Ovary (tissue), 9 donors: ENCODE results near the gene UMAD1. TPM values are rescaled to one million over a fixed set of nuclear protein-coding genes. Genes with fewer than 3 reads are reported as not detected.

Experiments used
- DNase-seq, 5 donors: peaks; one replicate each; pipeline ENCODE4 v3.0.0-alpha.2; 2019 to 2020
- H3K27ac ChIP-seq, 2 donors: fragments of 200-600 bp; one replicate each; pipeline versions ENCODE4 v1.5.1 to v1.8.0; 2019 to 2022
- H3K27me3 ChIP-seq: fragments of 200-600 bp; one replicate; pipeline ENCODE4 v1.8.0; 2022
- H3K36me3 ChIP-seq: fragments of 200-600 bp; sonication (generic); one replicate; pipeline ENCODE4 v1.5.1; 2019
- H3K4me1 ChIP-seq: one replicate; pipeline ENCODE4 v1.8.1; 2013; ENCODE audit warnings: mild to moderate bottlenecking, moderate library complexity; ENCODE audit not compliant: insufficient read depth
- H3K4me3 ChIP-seq: fragments of 200-600 bp; sonication (generic); one replicate; pipeline ENCODE4 v1.5.1; 2017
- H3K9me3 ChIP-seq, 2 donors: fragments of 200-600 bp in 1 of 2; sonication (generic) in 1 of 2; one replicate each; pipeline versions ENCODE4 v1.5.1 to v1.8.1; 2013 to 2019; ENCODE audit warnings: mild to moderate bottlenecking in 1 of 2, moderate library complexity in 1 of 2
- EP300 ChIP-seq: sonication (generic); formaldehyde crosslinking; IDR thresholded peaks from one replicate; pipeline ENCODE4 v1.6.1; 2017; ENCODE audit warnings: antibody characterized with exemption
- POLR2A ChIP-seq: fragments of 450-650 bp; IDR thresholded peaks from one replicate; pipeline ENCODE4 v1.6.1; 2017; ENCODE audit warnings: antibody characterized with exemption, mild to moderate bottlenecking, moderate library complexity
- WGBS, 3 donors: extraction: QIAGEN DNeasy Blood & Tissue Kit in 1 of 3; methylation state at CpG; one replicate each; pipeline versions ENCODE4 v1.1.5 to v1.1.7; 2013 to 2017; 5-methylcytosine and 5-hydroxymethylcytosine counted together
- intact Hi-C, 4 donors: fragments of 100-400 bp; cut with DNase I; formaldehyde crosslinking; loops; one replicate each; pipeline versions ENCODE4 v1.11.0 to v1.15.1; 2022 to 2023
- polyA plus RNA-seq, 2 donors: library from polyadenylated mRNA; stranded (reverse); fragments of 200-250 nt in 1 of 2; fragments of 350-450 nt in 1 of 2; fragmentation: Illumina TruSeq in 1 of 2; extraction: RNeasy Lipid Tissue Mini Kit (QIAGEN cat#74804) in 1 of 2; gene quantifications; one replicate each; pipeline ENCODE4 v1.2.3, GENCODE V29; 2013 to 2014
- total RNA-seq, 7 donors: library from RNA; depleted of rRNA in 2 of 7; stranded (reverse); fragments of >200 nt in 2 of 7; fragmentation: NEBNext Ultra II Directional in 3 of 7; extraction: Animal tissue kit (Norgen Biotek cat#: 25700) in 3 of 7; gene quantifications; one replicate each; pipeline versions ENCODE4 v1.1.0 to v1.2.4, GENCODE V29; 2016 to 2023
- TF ChIP-seq, protein P1 (sequence below), 3 donors: fragments of 450-650 bp in 2 of 3; fragments of 200-600 bp in 1 of 3; IDR thresholded peaks; one replicate each; pipeline versions ENCODE4 v1.5.1 to v1.8.0; 2016 to 2022; ENCODE audit warnings: antibody characterized with exemption in 3 of 3, mild to moderate bottlenecking in 1 of 3
- donor health status: DM: no; HTN: no; CAD: no; lungs with moderate emphysema.
- donor health status: DM: no; HTN: no; CAD: no.
- donor health status: Bipolar disorder and iron deficiency.
- donor health status: DM: yes; HTN: yes; CAD: no.
- donor health status: DM: no; HTN: no; CAD: no.
- donor health status: DM: yes; HTN: yes; CAD: no.

UMAD1 gene
- total and polyA plus RNA-seq, 9 donors = 10.4 to 19.1 (median 16.2) TPM

DNA sequence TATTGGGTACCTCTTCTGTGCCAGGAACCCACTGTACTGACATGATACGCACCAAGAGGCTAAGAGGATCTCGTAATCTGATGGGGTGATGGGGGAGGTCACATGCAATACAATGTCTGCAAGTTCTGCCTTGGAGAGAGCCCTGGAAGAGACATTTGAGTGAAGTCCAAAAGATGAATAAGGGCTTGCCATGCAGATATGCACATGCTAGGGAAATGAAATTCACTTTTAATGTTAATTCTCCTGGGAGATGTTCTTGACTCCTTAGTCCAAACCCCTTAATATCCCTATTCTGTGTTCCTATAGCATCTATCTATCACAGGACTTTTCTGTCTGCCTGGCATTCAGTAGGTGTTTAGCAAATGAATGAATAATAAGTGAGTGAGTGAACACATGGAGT lies 274.0 kb downstream of the UMAD1 start:
- no peak overlapping the region for H3K4me3 ChIP-seq
- H3K9me3 ChIP-seq = no peaks in the 10 kb centered on the region
- H3K27ac ChIP-seq = no peak overlapping the region
- TF ChIP-seq POLR2A = no peak
- TF ChIP-seq EP300 = no peak
- TF ChIP-seq, protein P1, sequence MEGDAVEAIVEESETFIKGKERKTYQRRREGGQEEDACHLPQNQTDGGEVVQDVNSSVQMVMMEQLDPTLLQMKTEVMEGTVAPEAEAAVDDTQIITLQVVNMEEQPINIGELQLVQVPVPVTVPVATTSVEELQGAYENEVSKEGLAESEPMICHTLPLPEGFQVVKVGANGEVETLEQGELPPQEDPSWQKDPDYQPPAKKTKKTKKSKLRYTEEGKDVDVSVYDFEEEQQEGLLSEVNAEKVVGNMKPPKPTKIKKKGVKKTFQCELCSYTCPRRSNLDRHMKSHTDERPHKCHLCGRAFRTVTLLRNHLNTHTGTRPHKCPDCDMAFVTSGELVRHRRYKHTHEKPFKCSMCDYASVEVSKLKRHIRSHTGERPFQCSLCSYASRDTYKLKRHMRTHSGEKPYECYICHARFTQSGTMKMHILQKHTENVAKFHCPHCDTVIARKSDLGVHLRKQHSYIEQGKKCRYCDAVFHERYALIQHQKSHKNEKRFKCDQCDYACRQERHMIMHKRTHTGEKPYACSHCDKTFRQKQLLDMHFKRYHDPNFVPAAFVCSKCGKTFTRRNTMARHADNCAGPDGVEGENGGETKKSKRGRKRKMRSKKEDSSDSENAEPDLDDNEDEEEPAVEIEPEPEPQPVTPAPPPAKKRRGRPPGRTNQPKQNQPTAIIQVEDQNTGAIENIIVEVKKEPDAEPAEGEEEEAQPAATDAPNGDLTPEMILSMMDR (IDR thresholded peaks at IDR 0.05) = no peak
- 93 to 98% (median 97%) methylated on average over 2 of the region's 2 CpGs for WGBS, 3 donors
- H3K4me1 ChIP-seq = peaks cover 9% of the 10 kb centered on the region
- no peaks in the 10 kb centered on the region for H3K36me3 ChIP-seq
- intact Hi-C loops = no loop called here
- no peak for DNase-seq
- H3K27me3 ChIP-seq = no peaks in the 10 kb centered on the region

DNA sequence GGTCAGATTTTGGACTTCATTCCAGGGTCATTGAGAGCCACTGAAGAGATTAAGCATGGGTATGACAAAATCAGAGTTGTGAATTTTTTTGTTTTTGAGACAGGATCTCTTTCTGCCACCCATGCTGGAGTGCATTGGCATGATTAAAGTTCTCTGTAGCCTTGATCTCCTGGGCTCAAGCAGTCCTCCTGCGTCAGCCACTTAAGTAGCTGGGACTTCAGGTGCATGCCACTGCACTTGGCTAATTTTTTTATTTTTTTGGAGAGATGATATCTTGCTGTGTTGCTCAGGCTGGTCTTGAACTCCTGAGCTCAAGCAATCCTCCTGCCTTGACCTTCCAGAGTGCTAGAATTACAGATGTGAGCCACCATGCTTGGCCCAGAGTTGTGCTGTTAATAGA lies 275.5 kb downstream of the UMAD1 start:
- Histone ChIP-seq H3K4me1 (peaks cover 9% of the 10 kb centered on the region), H3K27me3 (no peaks in the 10 kb centered on the region), H3K9me3 (no peaks in the 10 kb centered on the region), H3K4me3 (no peak overlapping the region), H3K36me3 (no peaks in the 10 kb centered on the region), H3K27ac (no peak overlapping the region)
- WGBS, 3 donors = 96 to 97% (median 97%) methylated on average over 1 of the region's 1 CpG
- TF ChIP-seq, protein P1 (IDR thresholded peaks at IDR 0.05) = no peak
- no peak for TF ChIP-seq EP300
- TF ChIP-seq POLR2A = no peak
- no peak for DNase-seq
- intact Hi-C loops = no loop called here

DNA sequence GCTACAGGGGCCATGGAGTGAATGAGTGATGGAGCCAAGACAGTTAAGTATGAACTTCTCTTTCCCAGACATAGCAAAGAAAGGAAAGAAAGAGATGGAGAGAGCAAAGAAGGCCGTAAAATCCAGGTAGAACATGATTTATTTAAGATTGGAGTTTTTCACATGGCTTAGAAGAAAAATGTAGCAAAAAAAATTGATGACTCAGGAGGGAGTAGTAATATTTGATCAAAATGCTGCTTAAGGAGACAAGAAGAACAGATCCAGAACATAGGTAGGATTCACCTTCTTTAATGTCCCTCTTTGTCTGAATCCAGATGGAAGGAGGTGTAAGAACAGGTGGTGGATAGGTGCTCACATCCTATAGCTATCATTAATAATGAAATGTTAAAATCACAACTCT lies 277.0 kb downstream of the UMAD1 start:
- Histone ChIP-seq H3K4me3 (no peak overlapping the region), H3K27me3 (no peaks in the 10 kb centered on the region), H3K27ac (no peak overlapping the region), H3K9me3 (no peaks in the 10 kb centered on the region), H3K36me3 (no peaks in the 10 kb centered on the region), H3K4me1 (peaks cover 8% of the 10 kb centered on the region)
- 98 to 100% (median 100%) methylated on average over 1 of the region's 1 CpG for WGBS, 3 donors
- intact Hi-C loops = no loop called here
- DNase-seq = no peak
- no peak for TF ChIP-seq POLR2A
- no peak for TF ChIP-seq EP300
- TF ChIP-seq, protein P1 (IDR thresholded peaks at IDR 0.05) = no peak

DNA sequence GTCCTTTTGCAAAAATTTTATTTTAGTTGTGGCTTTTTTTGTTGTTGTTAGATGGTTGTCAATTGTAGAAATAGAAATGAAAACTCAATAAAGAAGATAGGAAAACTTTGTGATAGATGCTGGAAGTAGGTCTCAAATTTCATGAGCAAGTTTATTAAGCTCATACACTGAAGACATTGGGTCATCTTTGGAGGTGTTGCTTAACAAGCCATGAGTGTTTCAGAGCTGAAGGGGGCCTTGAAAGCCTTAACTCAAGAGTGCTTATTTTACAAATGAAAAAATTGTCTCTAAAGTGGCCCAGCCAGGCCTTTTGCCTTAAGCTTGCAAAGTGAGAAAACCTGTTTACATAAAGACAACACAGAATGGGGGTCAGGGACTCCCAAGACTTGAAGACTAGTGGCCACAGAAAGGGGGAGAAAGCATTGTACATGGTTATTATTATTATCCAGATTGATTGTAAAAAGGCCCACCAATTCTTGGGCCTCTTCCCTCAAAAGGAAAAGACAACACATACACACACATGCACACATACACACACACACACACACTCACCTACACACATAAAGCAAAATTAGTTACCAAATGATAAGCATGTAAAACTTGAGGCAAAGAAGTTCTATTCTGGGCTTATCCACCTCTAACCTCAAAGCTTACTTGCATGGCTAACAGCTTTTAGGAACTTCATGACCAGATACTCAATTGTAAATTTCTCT lies 278.3 kb downstream of the UMAD1 start:
- intact Hi-C loops = no loop called here
- no peaks in the 10 kb centered on the region for H3K36me3 ChIP-seq
- no peak for DNase-seq
- H3K4me1 ChIP-seq = peaks cover 6% of the 10 kb centered on the region
- H3K27ac ChIP-seq = no peak overlapping the region
- no peaks in the 10 kb centered on the region for H3K9me3 ChIP-seq
- TF ChIP-seq, protein P1 (IDR thresholded peaks at IDR 0.05) = no peak
- TF ChIP-seq POLR2A (no peak), EP300 (no peak)
- H3K27me3 ChIP-seq = no peaks in the 10 kb centered on the region
- H3K4me3 ChIP-seq = no peak overlapping the region
